Neural progenitor cell (in vitro differentiated cells): Measurements from ENCODE around the gene ST6GALNAC1.

Experiments
- EZH2 ChIP-seq: fragments of 200-600 bp; sonication (generic); IDR thresholded peaks from 2 replicates; pipeline ENCODE4 v1.6.1; 2017; ENCODE audit warnings: antibody characterized with exemption, mild to moderate bottlenecking, moderate library complexity
- EZH2phosphoT487 ChIP-seq: fragments of 200-600 bp; sonication (generic); IDR thresholded peaks from 2 replicates; pipeline ENCODE4 v1.6.1; 2017; ENCODE audit warnings: antibody characterized with exemption
- TF ChIP-seq, protein P1 (sequence below): fragments of 200-600 bp; sonication (generic); IDR thresholded peaks from 2 replicates; pipeline ENCODE4 v1.5.1; 2017; ENCODE audit warnings: antibody characterized with exemption, mild to moderate bottlenecking

DNA sequence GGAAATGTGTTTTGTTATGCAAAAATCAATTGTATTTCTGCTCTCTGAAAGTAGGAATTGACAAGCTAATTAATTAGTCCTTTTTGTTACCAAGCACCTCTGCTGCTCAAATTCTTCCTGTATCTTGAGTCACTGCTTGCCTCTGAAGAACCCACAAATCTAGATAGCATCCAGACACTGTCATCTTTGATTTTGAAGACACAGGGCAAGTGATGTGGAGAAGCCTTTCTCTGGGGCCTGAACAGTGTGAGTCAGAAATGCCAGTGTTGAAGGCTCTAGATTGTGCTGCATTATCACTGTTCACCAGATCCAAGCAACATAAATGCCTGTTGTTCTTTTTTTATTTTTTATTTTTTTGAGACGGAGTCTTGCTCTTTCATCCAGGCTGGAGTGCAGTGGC is 10.9 kb upstream of the ST6GALNAC1 start:
- TF ChIP-seq, protein P1, sequence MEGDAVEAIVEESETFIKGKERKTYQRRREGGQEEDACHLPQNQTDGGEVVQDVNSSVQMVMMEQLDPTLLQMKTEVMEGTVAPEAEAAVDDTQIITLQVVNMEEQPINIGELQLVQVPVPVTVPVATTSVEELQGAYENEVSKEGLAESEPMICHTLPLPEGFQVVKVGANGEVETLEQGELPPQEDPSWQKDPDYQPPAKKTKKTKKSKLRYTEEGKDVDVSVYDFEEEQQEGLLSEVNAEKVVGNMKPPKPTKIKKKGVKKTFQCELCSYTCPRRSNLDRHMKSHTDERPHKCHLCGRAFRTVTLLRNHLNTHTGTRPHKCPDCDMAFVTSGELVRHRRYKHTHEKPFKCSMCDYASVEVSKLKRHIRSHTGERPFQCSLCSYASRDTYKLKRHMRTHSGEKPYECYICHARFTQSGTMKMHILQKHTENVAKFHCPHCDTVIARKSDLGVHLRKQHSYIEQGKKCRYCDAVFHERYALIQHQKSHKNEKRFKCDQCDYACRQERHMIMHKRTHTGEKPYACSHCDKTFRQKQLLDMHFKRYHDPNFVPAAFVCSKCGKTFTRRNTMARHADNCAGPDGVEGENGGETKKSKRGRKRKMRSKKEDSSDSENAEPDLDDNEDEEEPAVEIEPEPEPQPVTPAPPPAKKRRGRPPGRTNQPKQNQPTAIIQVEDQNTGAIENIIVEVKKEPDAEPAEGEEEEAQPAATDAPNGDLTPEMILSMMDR: no peak
- TF ChIP-seq EZH2 (no peak), EZH2phosphoT487 (no peak)
